ENCODE data around the gene KRT17. TPM values are rescaled to one million over a fixed set of nuclear protein-coding genes. Genes with fewer than 3 reads are reported as not detected.

Gene KRT17
- total RNA-seq, 1 experiment from 2014 or later = 1.5 TPM

DNA sequence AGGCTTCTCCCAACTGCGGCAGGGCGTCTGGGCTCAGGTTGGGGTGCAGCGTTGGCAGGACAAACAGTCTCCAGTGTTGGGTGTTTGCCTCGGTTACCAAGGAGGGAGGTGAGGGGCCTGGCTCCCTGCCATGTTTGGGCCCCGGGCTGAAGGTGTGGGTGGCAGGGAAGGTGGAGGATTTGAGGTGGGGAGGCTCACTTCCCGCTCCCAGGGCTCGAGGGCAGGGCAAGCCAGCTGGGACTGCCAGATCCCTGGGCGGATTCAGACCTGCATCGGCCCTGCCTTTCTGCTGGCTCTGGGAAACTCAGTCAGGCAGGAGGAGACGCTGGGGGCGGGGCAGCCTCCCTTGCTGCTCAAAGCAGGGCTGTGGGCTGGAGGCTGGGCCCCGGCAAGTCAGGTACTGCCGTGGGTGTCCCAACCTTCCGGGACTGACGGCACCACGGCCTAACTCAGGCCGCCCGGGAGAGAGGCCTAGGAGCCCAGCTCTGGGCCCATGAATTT is 31.3 kb upstream of the KRT17 start:
- peak; percentile 85 for DNase-seq
- Histone ChIP-seq H3K18ac (ENCODE audit: insufficient read length, low read depth, low read length) (peak overlapping the region; percentile 82), H2AFZ (ENCODE audit: low read length) (no peak overlapping the region), H4K20me1 (ENCODE audit: control insufficient read depth, insufficient read depth, insufficient read length) (no peaks in the 10 kb centered on the region), H3K4ac (ENCODE audit: low read depth, low read length) (no peak overlapping the region), H3K9ac (ENCODE audit: extremely low read depth, insufficient read length, low read length) (no peak overlapping the region), H3K27ac (ENCODE audit: insufficient read length, low read depth, low read length) (no peak overlapping the region), H3K56ac (ENCODE audit: insufficient read length, low read depth, low read length) (no peak overlapping the region), H2BK12ac (ENCODE audit: insufficient read length, low read depth, low read length) (peak overlapping the region; percentile 37), H4K5ac (ENCODE audit: insufficient read length, low read depth, low read length) (no peak overlapping the region), H3K79me1 (ENCODE audit: insufficient read depth, low read depth, low read length, poor library complexity, severe bottlenecking) (no peaks in the 10 kb centered on the region), H3K4me2 (ENCODE audit: insufficient read depth, insufficient read length, low read length) (no peak overlapping the region), H4K8ac (replicated peaks; ENCODE audit: insufficient read length, low read depth, low read length) (no peak overlapping the region), H3K27me3 (ENCODE audit: insufficient read depth, low read length) (no peaks in the 10 kb centered on the region), H3K4me1 (ENCODE audit: insufficient read depth, low read length) (no peaks in the 10 kb centered on the region), H3K23ac (ENCODE audit: insufficient read length, low read depth, low read length) (no peak overlapping the region), H2AK5ac (ENCODE audit: insufficient read length, low read length) (no peak overlapping the region), H3T11ph (ENCODE audit: low read length) (no peak overlapping the region), H2BK120ac (ENCODE audit: low read depth, low read length, poor library complexity, severe bottlenecking) (no peak overlapping the region), H3K23me2 (ENCODE audit: insufficient read length, low read depth, low read length, poor library complexity, severe bottlenecking) (no peaks in the 10 kb centered on the region), H3K9me3 (ENCODE audit: control insufficient read depth, low read depth, low read length) (no peaks in the 10 kb centered on the region), H2BK15ac (ENCODE audit: low read depth, low read length) (no peak overlapping the region), H3K79me2 (ENCODE audit: insufficient read depth, low read length) (no peaks in the 10 kb centered on the region), H3K14ac (ENCODE audit: insufficient read depth, low read length) (peak overlapping the region; percentile 79), H4K91ac (ENCODE audit: insufficient read length, low read depth, low read length) (no peak overlapping the region), H2BK5ac (ENCODE audit: insufficient read length, low read length) (no peak overlapping the region), H2BK20ac (ENCODE audit: low read depth, low read length, poor library complexity, severe bottlenecking) (no peak overlapping the region)
- no peak for TF ChIP-seq CTCF (conservative IDR thresholded peaks at IDR 0.05)
- Mint-ChIP-seq H3K4me1 (peaks cover 9 to 18% of the 10 kb centered on the region in 2 experiments), H3K27ac (peak overlapping the region in 1 of 3 experiments; percentile 44; a peak in 2 of 7 replicates), H3K36me3 (ENCODE audit: insufficient read depth in 1 of 3, low read depth in 3 of 3) (no peaks in the 10 kb centered on the region; a peak in 1 of 7 replicates), H3K9me3 (no peaks in the 10 kb centered on the region), H3K4me3 (no peak overlapping the region; a peak in 1 of 5 replicates), H3K27me3 (ENCODE audit: low read depth) (peaks cover 3% of the 10 kb centered on the region)
- WGBS (ENCODE audit: extremely low coverage, insufficient read length, low lambda C conversion rate) = no CpG with 5 or more reads among the region's 18 CpGs
